Ecto neural progenitor cell (in vitro differentiated cells): Measurements from ENCODE around the gene ATG3.
"Not testable (repeated sequence)": the region's sequence is repeated elsewhere in the genome, so short reads cannot be mapped to it uniquely, and the experiment has no call there.

Experiments
- DNase-seq: peaks from one replicate; pipeline ENCODE4 v3.0.0-alpha.2; 2018; ENCODE audit warnings: low spot score

ATG3 gene

DNA sequence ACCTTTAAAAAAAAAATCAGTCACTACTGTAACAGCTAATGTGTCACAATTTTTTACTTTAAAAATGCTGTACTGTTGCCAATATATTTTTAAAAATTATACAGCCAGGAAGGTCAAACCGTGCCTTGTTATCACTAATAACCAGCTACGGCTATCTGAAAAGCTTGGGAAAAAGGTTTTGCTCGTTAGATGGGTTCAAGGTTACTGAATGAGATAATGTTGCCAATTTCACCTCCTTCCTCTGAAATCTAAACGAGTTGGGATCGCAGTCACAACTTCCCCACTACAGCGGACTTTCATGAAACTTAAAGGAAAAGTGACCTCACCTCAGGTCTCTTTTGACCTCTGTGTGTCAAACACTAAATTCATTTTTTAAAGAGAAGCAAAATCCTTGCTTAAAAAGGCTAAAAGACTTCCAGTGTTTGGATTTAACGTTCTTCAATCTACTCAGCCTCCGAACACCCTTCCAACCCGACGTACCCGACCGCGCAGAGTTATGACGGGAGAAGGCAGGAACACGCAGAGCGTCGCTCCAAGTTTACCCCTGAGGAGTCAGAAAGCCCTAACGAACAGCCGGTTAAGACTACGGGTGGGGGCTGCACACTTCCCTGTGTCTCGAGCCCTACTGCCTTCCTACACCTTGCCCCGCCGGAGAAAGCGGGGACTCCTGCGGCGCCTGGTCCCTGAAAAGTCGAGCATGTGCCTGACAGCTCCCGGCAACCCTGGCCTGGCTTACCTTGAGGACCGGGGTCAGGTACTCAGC lies 860 bp downstream of the ATG3 start:
- DNase-seq: peak; percentile 76

DNA sequence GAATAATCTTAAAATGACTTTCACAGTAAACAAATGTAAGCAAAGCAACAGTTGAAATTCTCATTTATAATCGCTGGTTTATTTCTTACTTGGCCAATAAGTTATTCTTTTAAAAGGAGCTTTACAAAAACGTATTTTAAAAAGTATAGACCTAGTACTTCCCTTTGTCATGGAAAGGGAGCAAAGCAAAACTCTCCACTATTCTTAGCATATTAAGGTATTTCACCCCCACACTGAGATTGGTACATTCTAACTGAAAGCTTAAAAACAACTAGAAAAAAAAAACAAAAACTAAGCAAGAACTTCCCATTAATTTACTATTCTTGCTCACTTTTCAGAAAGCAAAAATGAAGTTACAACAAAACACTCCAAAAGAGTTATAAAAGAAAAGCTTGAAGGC lies 1.5 kb downstream of the ATG3 start:
- no peak for DNase-seq

DNA sequence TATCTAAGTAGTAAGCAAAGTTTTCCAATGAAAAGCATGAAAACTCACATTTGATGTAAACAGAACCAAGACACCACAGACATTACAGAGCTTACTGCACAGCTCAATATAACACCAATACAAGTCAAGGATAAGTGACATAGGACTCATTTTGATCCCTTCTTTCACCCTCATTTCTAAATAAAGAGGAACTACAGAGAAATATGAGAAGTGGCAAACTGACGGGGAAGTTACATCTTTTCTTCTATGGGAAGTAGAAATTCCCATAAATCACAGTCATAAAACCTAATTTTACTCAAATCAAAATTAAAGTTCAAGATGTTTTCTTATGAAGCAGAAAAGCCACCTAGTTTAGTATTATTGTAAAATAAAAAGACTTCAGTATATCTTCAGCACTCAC lies 3.8 kb downstream of the ATG3 start:
- DNase-seq: no peak

DNA sequence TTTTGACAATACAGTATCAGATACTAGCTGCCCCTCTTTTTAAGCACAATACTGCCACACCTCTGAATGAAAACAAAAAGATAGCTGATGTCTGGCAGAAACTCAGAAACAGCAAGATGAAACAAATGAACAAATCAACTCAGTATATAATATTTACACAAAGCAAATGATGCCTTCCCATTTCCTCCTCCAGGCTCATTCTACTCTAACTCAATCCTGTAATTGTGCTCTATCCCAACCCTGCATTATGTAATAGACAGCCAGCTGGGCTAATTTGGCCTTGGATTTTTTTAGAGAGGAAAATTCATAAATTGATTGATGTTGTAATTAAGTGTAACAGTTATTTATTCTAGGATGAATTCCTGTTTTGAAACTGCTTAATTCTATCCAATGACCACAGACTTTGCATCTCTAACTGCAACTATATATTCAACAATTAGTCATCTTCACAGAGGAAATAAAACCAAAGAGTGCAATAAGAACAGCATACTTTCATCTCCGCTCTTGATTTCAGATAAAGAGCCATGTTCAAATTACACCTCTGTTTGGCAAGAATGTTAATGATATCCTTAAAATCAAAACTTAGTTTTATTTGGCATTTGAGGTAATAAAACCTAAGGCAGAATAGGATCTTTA lies 6.1 kb downstream of the ATG3 start:
- no peak for DNase-seq

DNA sequence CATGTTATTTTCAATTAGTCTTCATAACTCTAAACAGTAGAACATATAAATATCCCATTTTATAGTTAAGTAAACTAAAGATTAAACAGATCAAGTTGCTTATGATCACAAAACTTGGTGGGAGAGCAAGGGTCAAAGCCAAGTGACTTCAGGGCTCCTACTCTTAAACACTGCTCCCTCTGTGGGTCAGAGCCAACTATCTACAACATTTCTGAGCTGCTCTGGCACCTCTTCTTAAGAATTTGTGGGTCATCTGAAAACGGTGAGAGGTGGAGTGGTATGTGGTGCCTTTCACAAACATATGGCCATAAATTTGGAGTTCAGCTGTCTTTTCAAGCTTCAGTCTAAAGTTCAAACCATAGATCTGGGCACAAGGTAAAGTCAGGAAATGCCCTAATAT lies 10.9 kb downstream of the ATG3 start:
- DNase-seq: no peak

DNA sequence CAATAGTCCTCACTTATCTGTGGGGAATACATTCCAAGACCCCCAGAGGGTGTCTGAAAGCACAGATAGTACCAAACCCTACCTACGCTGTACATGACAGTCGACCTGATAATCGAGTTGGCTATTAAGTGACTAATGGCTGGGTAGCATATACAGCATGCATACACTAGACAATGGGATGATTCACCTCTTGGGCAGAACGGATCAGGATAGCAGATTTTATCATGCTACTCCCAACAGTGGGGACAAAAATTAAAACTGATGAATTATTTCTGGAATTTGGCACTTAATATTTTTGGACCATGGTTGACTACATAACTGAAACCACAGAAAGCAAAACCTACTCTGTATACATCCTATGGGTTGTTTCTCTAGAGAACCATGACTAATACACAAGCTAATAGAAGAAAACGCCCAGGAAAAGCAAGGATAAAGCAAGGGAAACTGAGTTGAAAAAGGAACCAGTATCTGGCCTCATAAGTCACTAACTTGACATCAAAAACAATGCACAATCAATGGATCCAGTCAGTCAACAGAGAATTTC lies 15.5 kb downstream of the ATG3 start:
- no peak for DNase-seq

DNA sequence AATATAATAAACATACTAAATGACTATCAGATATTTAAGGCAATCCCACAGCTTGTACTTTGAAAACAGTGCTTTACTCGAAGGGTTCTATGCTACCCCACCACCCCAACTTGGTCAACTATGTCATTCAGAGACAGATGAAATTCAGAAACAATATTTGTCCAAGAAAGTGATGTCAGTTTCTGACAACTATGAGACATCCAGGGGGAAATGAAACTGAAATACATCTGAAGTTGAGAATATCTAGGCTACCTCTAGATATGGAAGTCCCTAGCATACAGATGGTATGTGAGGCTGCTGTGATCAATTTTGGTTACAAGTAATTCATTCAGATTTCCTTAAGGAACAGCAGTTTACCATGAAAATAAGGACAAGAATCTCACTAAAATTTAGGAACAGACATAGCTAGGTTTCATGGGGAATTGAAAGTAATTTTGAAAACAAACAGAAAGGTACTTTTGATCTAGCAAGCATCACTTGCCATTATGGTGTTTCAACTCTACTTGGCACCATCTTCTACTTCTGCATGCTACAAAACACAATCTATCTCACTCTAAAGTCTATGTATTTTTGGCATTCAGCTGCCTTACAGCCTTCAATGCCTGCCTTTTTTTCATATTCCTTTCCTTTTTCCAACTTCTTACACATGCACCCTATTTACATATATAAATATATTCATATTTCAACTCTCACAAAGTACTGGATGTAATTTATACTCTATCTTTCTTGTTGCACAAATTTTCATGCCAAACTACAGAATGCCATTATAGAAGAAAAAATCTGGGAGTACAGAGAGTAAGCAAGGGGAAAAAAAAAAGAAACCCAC lies 21.7 kb downstream of the ATG3 start:
- no peak for DNase-seq

DNA sequence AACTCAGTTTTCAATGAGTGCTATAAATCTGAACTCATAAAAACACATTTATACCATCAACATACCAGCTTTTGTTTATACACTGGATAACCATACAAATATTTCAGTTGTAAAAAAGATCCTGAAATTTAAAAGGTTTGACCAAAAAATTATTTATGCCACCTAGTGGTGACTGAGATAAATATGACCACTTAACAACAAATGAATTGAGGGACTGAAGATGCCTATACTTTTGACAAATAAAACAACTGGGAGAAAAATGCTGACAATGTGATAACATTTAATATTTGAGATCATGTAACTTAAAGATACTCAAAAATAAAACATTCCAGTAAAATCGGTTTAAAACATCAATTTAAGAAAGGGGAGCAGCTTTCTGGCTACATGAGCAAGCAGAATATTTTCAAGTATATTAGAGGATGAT lies 30.4 kb downstream of the ATG3 start:
- no peak for DNase-seq

DNA sequence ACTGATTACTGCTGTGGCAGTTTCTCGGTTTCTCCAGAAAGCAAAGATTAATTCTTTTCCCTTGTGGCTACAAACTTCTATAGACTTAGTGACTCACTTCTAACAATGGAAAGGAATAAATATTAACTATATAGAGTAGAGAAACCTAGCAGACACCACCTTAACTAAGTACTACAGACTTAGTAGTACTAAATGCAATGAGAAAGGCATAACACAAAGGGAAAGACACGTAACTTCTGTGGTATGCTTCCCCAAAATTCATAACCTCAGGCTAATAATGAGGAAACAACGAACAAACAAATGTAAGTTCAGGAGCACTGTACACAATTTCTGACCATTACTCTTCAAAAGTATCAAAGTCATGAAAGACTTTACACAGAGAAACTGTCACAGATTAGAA lies 31.2 kb downstream of the ATG3 start:
- DNase-seq: no peak

DNA sequence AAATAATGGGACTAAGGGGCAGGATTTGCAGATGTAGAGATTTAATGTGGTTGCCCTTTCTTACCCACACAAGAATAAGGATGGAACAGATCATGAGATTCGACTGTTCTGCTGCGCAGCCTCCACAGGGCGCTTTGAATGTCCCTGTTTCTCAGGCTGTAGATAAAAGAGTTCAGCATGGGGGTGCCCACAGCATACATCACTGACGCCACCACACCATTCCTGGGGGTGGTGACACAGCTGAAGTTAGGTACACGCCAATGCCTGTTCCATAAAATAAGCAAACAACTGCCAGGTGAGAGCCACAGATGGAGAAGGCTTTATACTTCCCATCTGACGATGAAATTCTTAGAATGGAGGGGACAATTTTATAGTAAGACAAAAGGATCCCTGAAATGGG lies 37.6 kb downstream of the ATG3 start:
- not testable (repeated sequence) for DNase-seq

DNA sequence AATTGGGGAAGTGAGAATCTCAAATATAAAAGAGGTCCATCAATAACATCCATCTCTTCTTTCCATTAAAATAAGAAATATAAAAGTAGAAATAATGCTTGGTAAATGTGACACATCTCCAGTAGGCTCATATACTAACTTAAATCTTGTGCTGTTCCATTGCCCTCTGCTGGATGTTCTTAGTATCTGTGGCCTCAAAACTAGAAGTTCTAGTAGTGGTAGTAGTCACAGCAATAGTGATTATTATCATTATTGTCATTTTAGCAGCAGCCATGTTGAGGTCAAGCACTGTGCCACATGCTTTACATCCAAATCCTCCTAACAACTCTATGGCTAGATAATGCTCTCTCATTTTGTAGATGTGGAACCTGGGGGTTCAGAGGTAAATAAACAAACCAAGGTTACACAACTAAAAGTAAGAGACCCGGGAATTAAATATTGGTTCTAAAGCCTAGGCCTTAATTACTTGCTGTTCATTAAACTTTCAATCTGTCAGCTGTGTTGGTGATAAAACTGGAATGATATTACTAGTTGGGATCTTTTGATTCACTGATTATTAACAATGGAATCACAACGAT lies 42.2 kb downstream of the ATG3 start:
- no peak for DNase-seq

DNA sequence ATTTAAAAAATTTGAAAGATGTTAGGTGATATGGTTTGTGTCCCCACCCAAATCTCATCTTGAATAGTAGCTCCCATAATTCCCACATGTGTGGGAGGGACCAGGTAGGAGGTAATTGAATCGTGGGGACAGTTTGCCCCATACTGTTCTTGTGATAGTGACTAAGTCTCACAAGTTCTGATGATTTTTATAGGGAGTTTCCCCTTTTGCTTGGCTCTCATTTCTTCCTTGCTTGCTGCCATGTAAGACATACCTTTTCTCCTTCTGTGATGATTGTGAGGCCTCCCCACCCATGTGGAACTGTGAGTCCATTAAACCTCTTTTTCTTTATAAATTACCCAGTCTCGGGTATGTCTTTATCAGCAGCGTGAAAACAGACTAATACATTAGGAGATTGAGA lies 42.8 kb downstream of the ATG3 start:
- not testable (repeated sequence) for DNase-seq

DNA sequence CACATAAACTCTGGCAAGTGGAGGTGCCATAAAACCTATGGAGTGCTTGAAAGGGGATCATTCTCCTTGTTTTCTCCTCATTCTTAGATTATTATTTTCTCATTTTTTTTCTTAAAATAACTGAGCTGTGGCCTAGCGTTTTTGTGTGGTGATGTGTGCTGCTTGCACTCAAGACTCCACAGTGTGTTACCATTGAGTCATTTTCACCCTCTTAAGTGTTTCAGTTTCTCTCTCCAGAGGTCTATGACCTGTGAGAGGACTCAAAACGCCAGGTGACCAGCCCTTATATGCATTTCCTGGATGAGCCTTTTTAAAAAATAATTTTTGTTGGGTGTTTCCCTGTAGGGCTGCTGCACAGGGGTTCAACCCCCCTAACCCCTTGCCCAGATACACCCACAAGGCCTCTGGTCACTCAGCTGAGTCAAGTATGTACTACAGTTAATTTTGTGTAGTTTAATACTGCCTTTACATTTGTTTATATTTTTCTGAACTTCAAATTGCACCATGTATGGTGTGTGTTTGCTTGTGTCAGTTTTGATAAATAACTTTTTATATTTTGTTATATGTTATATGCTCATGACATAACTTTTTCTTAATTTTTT lies 47.1 kb downstream of the ATG3 start:
- no peak for DNase-seq

DNA sequence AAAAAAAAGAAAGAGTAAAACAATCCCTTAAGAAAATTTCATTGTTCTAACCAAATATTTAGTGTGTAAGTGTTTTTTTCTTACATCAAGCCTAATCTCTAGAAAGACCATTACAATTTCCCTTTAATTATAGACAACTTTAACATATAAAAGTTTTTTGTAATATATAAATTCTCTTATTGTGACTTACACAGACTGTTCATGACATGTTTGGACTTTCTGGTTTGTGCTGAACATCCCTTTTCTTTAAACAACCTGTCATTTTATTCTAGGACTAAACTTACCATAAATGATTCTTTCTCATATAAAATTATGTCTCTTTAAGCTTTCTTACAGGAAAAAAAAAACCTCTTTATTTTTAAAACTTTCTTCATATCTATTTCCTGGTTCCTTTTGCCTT lies 49.4 kb downstream of the ATG3 start:
- DNase-seq: no peak

DNA sequence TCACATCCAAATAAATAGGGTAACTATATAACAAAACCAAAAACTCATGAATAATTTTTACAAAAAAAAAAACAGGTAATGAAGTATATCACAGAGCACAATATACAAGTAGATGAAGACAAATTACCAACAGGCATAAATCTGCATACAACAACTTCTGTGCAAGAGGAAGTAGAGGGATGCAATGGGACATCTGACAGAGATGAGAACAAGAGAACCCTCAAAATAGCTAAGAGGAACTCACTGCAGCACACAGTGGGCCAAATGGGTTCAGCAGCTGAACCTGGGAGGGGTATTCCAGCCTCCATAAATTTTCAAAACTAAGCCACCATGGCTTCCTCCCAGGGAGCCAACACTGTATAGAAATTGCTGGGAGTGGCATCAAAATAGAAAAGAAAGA lies 52.9 kb downstream of the ATG3 start:
- no peak for DNase-seq

DNA sequence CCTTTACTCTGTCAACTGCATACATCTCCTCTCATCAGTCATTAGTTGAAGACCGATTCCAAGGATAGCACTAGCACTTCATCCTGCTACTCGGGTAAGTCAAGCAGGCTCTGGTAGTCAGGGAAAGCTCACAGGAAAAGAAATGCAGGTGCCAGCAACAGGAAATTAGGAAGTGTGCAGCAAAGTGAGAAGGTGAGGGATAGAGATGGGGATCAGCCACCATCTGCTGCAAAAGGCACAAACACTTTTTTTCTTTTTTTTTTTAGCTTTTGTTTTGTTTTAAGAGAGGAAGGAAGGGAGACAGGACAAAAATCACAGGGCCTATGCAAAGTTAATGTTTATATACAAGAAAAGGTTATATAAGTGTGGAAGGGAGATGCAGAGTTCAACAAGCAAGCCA lies 53.5 kb downstream of the ATG3 start:
- DNase-seq: no peak

DNA sequence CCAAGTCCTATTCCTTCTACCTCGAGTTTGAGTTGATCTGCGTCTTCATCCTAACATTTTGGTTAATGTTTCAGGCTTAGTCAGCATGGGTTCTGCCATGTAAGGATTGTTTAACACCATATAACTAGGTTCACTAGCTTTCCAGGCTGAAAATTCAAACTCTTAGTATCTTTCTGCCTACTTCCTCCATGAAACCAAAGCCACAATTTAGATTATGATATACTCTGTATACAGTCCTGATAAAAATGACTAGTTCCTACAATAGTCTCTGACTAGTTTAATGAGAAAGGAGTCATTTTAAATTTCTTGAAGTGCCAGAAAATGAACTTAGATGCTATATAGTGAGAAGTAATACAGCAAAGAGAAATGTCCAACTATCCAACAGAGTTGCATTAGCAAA lies 55.9 kb downstream of the ATG3 start:
- DNase-seq: no peak

DNA sequence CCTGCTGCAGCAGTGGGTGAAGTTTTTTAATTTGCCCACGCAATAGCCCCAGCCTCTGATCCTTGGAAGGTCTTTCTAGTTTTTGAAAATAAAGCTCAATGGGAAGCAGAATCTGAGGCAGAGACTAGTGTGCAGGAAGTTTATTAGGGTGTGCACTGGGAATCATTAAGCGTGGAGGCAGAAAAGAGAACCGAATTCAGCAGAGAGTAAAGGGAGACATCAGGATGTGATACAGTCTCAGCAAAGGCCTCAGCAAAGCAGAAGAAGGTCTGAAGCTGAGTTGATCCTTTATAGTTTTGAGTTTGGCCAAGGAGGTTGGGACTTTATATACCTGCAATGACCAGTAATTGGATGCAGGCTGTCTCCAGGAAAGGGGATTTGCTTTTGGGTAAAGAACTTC lies 57.6 kb downstream of the ATG3 start:
- DNase-seq: no peak

DNA sequence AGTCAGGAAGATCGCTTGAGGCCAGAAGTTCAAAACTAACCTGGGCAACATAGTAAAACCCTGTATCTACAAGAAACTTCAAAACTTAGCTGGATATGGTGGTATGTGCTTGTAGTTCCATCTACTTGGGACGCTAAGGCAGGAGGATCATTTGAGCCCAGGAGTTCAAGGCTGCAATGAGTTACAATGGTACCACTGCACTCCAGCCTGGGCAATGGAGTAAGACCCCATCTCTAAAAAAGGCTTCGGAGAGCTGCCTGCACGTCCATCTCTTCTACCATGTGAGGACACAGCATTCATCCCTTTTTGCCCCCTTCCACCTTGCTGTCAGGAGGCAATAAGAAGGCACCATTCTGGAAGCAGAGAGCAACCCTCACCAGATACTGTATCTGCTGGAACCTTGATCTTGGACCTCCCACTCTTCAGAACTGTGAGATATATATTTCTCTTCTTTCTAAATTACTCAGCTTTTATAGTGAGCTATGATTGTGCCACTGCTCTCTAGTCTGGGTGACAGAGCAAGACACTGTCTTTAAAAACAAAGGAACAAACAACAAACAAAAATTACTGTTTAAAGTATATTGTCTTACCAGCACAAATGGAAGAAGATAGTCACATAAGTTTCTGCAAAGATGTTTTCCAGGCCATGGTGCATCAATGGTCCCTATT lies 58.3 kb downstream of the ATG3 start:
- no peak for DNase-seq

DNA sequence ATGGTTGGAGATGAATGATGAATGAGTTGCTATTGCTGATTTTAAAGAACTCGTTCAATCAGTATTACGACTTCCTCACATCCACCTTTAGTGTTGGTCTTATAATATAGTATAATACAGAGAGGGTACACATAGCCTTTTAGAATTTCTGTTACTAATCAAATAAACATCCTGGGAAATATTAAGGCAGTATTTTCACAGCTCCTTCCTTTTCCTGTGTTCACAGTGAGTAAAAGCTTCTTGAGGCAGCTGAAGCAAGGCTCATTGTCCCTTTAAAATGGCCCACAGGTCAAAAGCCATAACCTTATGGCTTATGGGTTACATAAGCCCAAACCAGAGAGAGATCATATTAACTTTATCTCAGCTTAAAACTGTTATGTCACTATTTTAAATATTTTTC lies 61.1 kb downstream of the ATG3 start:
- no peak for DNase-seq

DNA sequence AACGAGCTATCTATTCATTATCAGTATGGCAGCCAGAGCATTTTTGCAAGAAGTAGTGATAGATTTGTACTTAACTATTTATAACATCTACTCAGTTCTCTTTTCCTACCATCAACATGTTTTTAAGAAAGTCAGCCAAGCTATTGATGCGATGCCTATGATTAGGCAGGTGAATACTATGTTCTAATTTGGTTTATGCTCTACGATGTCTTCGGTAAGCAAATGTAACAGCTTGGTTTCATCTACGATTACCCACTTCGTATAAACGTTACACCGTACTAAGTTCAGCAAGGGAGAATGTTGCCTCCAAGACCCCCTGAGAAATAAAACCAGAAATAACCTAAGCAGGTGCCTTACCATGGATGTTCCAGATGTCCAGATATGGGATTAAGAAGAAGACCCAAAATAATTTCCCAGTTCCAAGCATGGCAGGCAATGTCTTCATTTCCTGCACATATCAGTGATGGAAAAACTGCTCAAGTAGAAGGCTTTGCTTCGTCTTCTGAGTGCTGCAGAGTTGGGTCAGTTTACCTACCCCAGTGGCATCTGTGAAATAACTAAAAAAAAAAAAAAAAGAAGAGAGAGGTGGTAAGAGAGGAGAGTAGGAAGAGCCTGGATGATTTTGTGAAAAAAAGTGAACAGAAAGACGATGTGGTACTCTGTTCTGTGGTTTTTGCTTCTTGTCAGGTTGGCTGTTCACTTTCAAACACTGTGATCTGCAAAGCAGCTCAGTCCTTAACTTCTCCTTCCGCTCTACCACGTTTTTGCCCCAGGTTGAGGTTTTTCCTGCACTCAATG lies 62.6 kb downstream of the ATG3 start, which contains the start of gene BTLA:
TSS of gene BTLA (minus strand) at position 559 of the 798 bp plus-strand sequence. CDS start at position 445, 114 bp downstream.
- DNase-seq: no peak
